Endodermal cell (in vitro differentiated cells): Measurements from ENCODE around the gene TBCB. TPM values are rescaled to one million over a fixed set of nuclear protein-coding genes. Genes with fewer than 3 reads are reported as not detected.

ENCODE experiments used
- DNase-seq: peaks from one replicate; pipeline ENCODE4 v3.0.0-alpha.2; 2017
- H3K27ac ChIP-seq: 2 replicates; pipeline ENCODE4 v1.5.1; 2013; ENCODE audit warnings: mild to moderate bottlenecking, low read depth, low read length, moderate library complexity
- H3K27me3 ChIP-seq: 2 replicates; pipeline ENCODE4 v1.6.1; 2013; ENCODE audit warnings: mild to moderate bottlenecking, low read length, moderate library complexity; ENCODE audit not compliant: insufficient read depth, control insufficient read depth, poor library complexity, severe bottlenecking
- H3K36me3 ChIP-seq: 2 replicates; pipeline ENCODE4 v1.7.0; 2013; ENCODE audit warnings: mild to moderate bottlenecking, low read length, moderate library complexity; ENCODE audit not compliant: control insufficient read depth, insufficient read depth
- H3K4me1 ChIP-seq: one replicate; pipeline ENCODE4 v1.7.0; 2013; ENCODE audit warnings: low read length; ENCODE audit not compliant: control insufficient read depth, insufficient read depth
- H3K4me3 ChIP-seq: 2 replicates; pipeline ENCODE4 v1.5.1; 2013; ENCODE audit warnings: mild to moderate bottlenecking, low read length, moderate library complexity
- H3K9ac ChIP-seq: 2 replicates; pipeline ENCODE4 v1.6.1; 2013; ENCODE audit warnings: mild to moderate bottlenecking, low read length, moderate library complexity; ENCODE audit not compliant: poor library complexity, severe bottlenecking; ENCODE audit errors: extremely low read depth
- H3K9me3 ChIP-seq: 2 replicates; pipeline ENCODE4 v1.6.1; 2013; ENCODE audit warnings: mild to moderate bottlenecking, low read length, moderate library complexity; ENCODE audit not compliant: control insufficient read depth
- H3K27ac Mint-ChIP-seq: 2 replicates; pipeline ENCODE4 v1.8.0; 2020; ENCODE audit warnings: mixed read lengths
- H3K27me3 Mint-ChIP-seq: 2 replicates; pipeline ENCODE4 v1.8.0; 2021; ENCODE audit warnings: mild to moderate bottlenecking, mixed read lengths; ENCODE audit not compliant: insufficient read depth
- H3K36me3 Mint-ChIP-seq: 2 replicates; pipeline ENCODE4 v1.8.0; 2020; ENCODE audit warnings: low read depth, mixed read lengths
- H3K4me1 Mint-ChIP-seq: 2 replicates; pipeline ENCODE4 v1.8.0; 2020; ENCODE audit warnings: mixed read lengths
- H3K4me3 Mint-ChIP-seq: 2 replicates; pipeline ENCODE4 v1.8.0; 2020; ENCODE audit warnings: mild to moderate bottlenecking, moderate library complexity, mixed read lengths
- H3K9me3 Mint-ChIP-seq: 2 replicates; pipeline ENCODE4 v1.8.0; 2020; ENCODE audit warnings: mild to moderate bottlenecking, mixed read lengths
- CTCF ChIP-seq: fragments of 200-600 bp; sonication (generic); conservative IDR thresholded peaks from 2 replicates; pipeline ENCODE4 v1.5.0; 2021; ENCODE audit warnings: antibody characterized with exemption, mild to moderate bottlenecking
- WGBS, 2 experiments: methylation state at CpG; one replicate each; pipeline versions ENCODE4 v1.1.5 to v1.1.7; 2013; ENCODE audit warnings: missing lambda C conversion rate in 2 of 2, mixed read lengths in 1 of 2; ENCODE audit not compliant: insufficient coverage in 1 of 2, insufficient read length in 1 of 2; 5-methylcytosine and 5-hydroxymethylcytosine counted together
- total RNA-seq, 2 donors: library from RNA; stranded (reverse); fragmentation: NEBNext Ultra II Directional in 1 of 2; extraction: Animal tissue kit (Norgen Biotek cat#: 25700) in 1 of 2; gene quantifications; 2 replicates in 1 of 2; 3 replicates in 1 of 2; pipeline ENCODE4 v1.2.1, GENCODE V29; 2021

Gene TBCB
- total RNA-seq, 2 donors from 2014 or later = 189 to 194 TPM

GRCh38 chr19:36093687-36094086, 21.6 kb upstream of the TBCB start:
- Mint-ChIP-seq H3K27ac (no peak overlapping the region), H3K9me3 (no peaks in the 10 kb centered on the region), H3K27me3 (no peaks in the 10 kb centered on the region), H3K4me3 (no peak overlapping the region), H3K4me1 (no peaks in the 10 kb centered on the region), H3K36me3 (peaks cover 51% of the 10 kb centered on the region)
- H3K4me1 ChIP-seq = no peaks in the 10 kb centered on the region
- no peaks in the 10 kb centered on the region for H3K27me3 ChIP-seq
- no peak for DNase-seq
- WGBS, 2 experiments = 86 to 100% methylated on average over 1 to 6 of the region's 6 CpGs
- no peak overlapping the region for H3K9ac ChIP-seq
- H3K9me3 ChIP-seq = no peaks in the 10 kb centered on the region
- no peak for TF ChIP-seq CTCF
- no peak overlapping the region for H3K27ac ChIP-seq
- H3K36me3 ChIP-seq = peaks cover 58% of the 10 kb centered on the region
- no peak overlapping the region for H3K4me3 ChIP-seq

- no peaks in the 10 kb centered on the region for H3K27me3 ChIP-seq
- H3K9ac ChIP-seq = no peak overlapping the region
- Mint-ChIP-seq H3K4me3 (no peak overlapping the region), H3K27me3 (no peaks in the 10 kb centered on the region), H3K9me3 (no peaks in the 10 kb centered on the region), H3K36me3 (peaks cover 48% of the 10 kb centered on the region), H3K4me1 (no peaks in the 10 kb centered on the region), H3K27ac (peak overlapping the region; percentile 24)
- no peak for DNase-seq
- no peaks in the 10 kb centered on the region for H3K9me3 ChIP-seq
- H3K27ac ChIP-seq = peak overlapping the region; percentile 81
- H3K36me3 ChIP-seq = peaks cover 39% of the 10 kb centered on the region
- no peaks in the 10 kb centered on the region for H3K4me1 ChIP-seq
- no peak overlapping the region for H3K4me3 ChIP-seq
- TF ChIP-seq CTCF = no peak
- 74 to 90% methylated on average over 2 to 6 of the region's 6 CpGs for WGBS, 2 experiments
Observed at GRCh38 chr19:36097036-36097435, 18.2 kb upstream of the TBCB start.

- no peak for DNase-seq
- WGBS, 2 experiments = 91 to 92% methylated on average over 12 to 19 of the region's 19 CpGs
- Mint-ChIP-seq H3K4me3 (no peak overlapping the region), H3K4me1 (no peaks in the 10 kb centered on the region), H3K27me3 (no peaks in the 10 kb centered on the region), H3K9me3 (no peaks in the 10 kb centered on the region), H3K27ac (no peak overlapping the region), H3K36me3 (peaks cover 42% of the 10 kb centered on the region)
- TF ChIP-seq CTCF = no peak
- H3K9me3 ChIP-seq = no peaks in the 10 kb centered on the region
- no peak overlapping the region for H3K27ac ChIP-seq
- H3K27me3 ChIP-seq = no peaks in the 10 kb centered on the region
- no peak overlapping the region for H3K4me3 ChIP-seq
- no peak overlapping the region for H3K9ac ChIP-seq
- H3K4me1 ChIP-seq = no peaks in the 10 kb centered on the region
- H3K36me3 ChIP-seq = peaks cover 31% of the 10 kb centered on the region
Observed at GRCh38 chr19:36099166-36099785, 16.0 kb upstream of the TBCB start.
